Keratinocyte (primary cell): ENCODE data around the gene C11orf87. TPM values are rescaled to one million over a fixed set of nuclear protein-coding genes. Genes with fewer than 3 reads are reported as not detected.

ENCODE experiments used
- DNase-seq: peaks from one replicate; pipeline ENCODE4 v3.0.0-alpha.2; 2011; ENCODE audit warnings: low read depth, missing footprints, low spot score
- FAIRE-seq: peaks from 2 replicates; lab custom pipeline; 2011; peaks lifted over from hg19 to GRCh38; lab: Jason Lieb, UNC
- H2AFZ ChIP-seq: 2 replicates; pipeline ENCODE4 v1.6.0; 2012; ENCODE audit warnings: low read length, control low read depth, inconsistent platforms; ENCODE audit not compliant: control insufficient read depth
- H3K27ac ChIP-seq: 2 replicates; pipeline ENCODE4 v1.5.1; 2011; ENCODE audit warnings: low read length; ENCODE audit not compliant: control insufficient read depth, insufficient read depth
- H3K27me3 ChIP-seq: 3 replicates; pipeline ENCODE4 v1.6.0; 2011; ENCODE audit warnings: low read length; ENCODE audit not compliant: control insufficient read depth, insufficient read depth; ENCODE audit errors: extremely low read depth
- H3K36me3 ChIP-seq, 2 experiments: 2 replicates in 1 of 2; 3 replicates in 1 of 2; pipeline ENCODE4 v1.5.1; 2011; ENCODE audit warnings: low read length in 2 of 2, mild to moderate bottlenecking in 1 of 2; ENCODE audit not compliant: control insufficient read depth in 2 of 2, insufficient read depth in 2 of 2; ENCODE audit errors: extremely low read depth in 1 of 2
- H3K4me1 ChIP-seq: 3 replicates; pipeline ENCODE4 v1.5.1; 2011; ENCODE audit warnings: low read length; ENCODE audit not compliant: control insufficient read depth, insufficient read depth; ENCODE audit errors: extremely low read depth
- H3K4me2 ChIP-seq: 3 replicates; pipeline ENCODE4 v1.6.0; 2011; ENCODE audit warnings: low read depth, low read length; ENCODE audit not compliant: control insufficient read depth, insufficient read depth; ENCODE audit errors: extremely low read depth
- H3K4me3 ChIP-seq, 3 experiments: fragments of 200-600 bp in 1 of 3; sonication (generic) in 1 of 3; 2 replicates in 2 of 3; 3 replicates in 1 of 3; pipeline ENCODE4 v1.5.1; 2011 to 2016; ENCODE audit warnings: low read length in 3 of 3, mild to moderate bottlenecking in 3 of 3, control low read depth in 2 of 3, inconsistent platforms in 1 of 3, low read depth in 1 of 3, mixed read lengths in 1 of 3, mixed run types in 1 of 3, moderate library complexity in 1 of 3; ENCODE audit not compliant: control insufficient read depth in 2 of 3, insufficient read depth in 2 of 3; ENCODE audit errors: extremely low read depth in 1 of 3
- H3K79me2 ChIP-seq: 2 replicates; pipeline ENCODE4 v1.6.0; 2012; ENCODE audit warnings: low read length; ENCODE audit not compliant: control insufficient read depth, insufficient read depth
- H3K9ac ChIP-seq: 3 replicates; pipeline ENCODE4 v1.6.0; 2011; ENCODE audit warnings: low read length; ENCODE audit not compliant: control insufficient read depth, insufficient read depth; ENCODE audit errors: extremely low read depth
- H3K9me1 ChIP-seq: 3 replicates; pipeline ENCODE4 v1.6.0; 2011; ENCODE audit warnings: low read length; ENCODE audit not compliant: control insufficient read depth, insufficient read depth; ENCODE audit errors: extremely low read depth
- H3K9me3 ChIP-seq: 2 replicates; pipeline ENCODE4 v1.5.1; 2012; ENCODE audit warnings: low read depth, low read length; ENCODE audit not compliant: control insufficient read depth
- H4K20me1 ChIP-seq: 3 replicates; pipeline ENCODE4 v1.6.0; 2011; ENCODE audit warnings: low read length; ENCODE audit not compliant: control insufficient read depth, insufficient read depth; ENCODE audit errors: extremely low read depth
- EZH2 ChIP-seq: IDR thresholded peaks from one replicate; pipeline ENCODE4 v1.6.1; 2012; ENCODE audit warnings: inconsistent platforms, mild to moderate bottlenecking, low read length, moderate library complexity
- dilution Hi-C: fragments of 300-500 bp; cut with MboI; formaldehyde crosslinking; loops from one replicate; pipeline ENCODE4 v1.7.0; 2020; ENCODE audit warnings: low sequenced_read_pairs; ENCODE audit not compliant: extremely low pct_ligation_motif_present
- polyA minus RNA-seq, 3 experiments: library from RNA; depleted of rRNA, polyadenylated mRNA; stranded (reverse); fragments of >200 nt; gene quantifications; 1 replicate in 1 of 3; 2 replicates in 1 of 3; 3 replicates in 1 of 3; pipeline ENCODE4 v1.2.3, GENCODE V29; 2011
- polyA plus RNA-seq, 5 experiments: library from polyadenylated mRNA; depleted of rRNA in 3 of 5; stranded (reverse) in 3 of 5; stranded (forward) in 1 of 5; unstranded in 1 of 5; fragments of >200 nt; gene quantifications; 1 replicate in 1 of 5; 2 replicates in 3 of 5; 3 replicates in 1 of 5; pipeline versions ENCODE4 v1.2.1 to v1.2.3, GENCODE V29; 2011 to 2012; ENCODE audit warnings: missing spikeins in 2 of 5, low read depth in 1 of 5, low replicate concordance in 1 of 5
- TF ChIP-seq, protein P1 (sequence below), 3 experiments: IDR thresholded peaks in 1 of 3; conservative IDR thresholded peaks in 1 of 3; optimal IDR thresholded peaks in 1 of 3; 2 replicates in 2 of 3; 3 replicates in 1 of 3; pipeline versions ENCODE3 to v1.5.1; 2011; ENCODE audit warnings: low read length in 3 of 3, mild to moderate bottlenecking in 3 of 3, moderate library complexity in 2 of 3, control low read depth in 1 of 3, inconsistent platforms in 1 of 3; ENCODE audit not compliant: insufficient read depth in 2 of 3; ENCODE audit errors: extremely low read depth in 1 of 3

The C11orf87 gene
- polyA plus RNA-seq (0.08 to 0.24 TPM (median 0.22 TPM) in 3 replicates), polyA minus RNA-seq (0.07 to 0.40 TPM (median 0.22 TPM) in 3 replicates)
- not detected for polyA plus RNA-seq (2011; ENCODE audit: low read depth)
- 0.06 and 0.12 TPM in 2 replicates for polyA plus RNA-seq (2011; cell fraction: cytosol; rRNA removed)
- 0.23 and 0.28 TPM in 2 replicates for polyA plus RNA-seq (2011; cell fraction: nucleus; rRNA removed)
- 0.03 and 0.10 TPM in 2 replicates for polyA plus RNA-seq (2012; ENCODE audit: low replicate concordance)
- not detected for polyA minus RNA-seq (2011; cell fraction: cytosol; rRNA and poly(A)+ RNA removed)
- 0.31 and 0.42 TPM in 2 replicates for polyA minus RNA-seq (2011; cell fraction: nucleus; rRNA and poly(A)+ RNA removed)

DNA sequence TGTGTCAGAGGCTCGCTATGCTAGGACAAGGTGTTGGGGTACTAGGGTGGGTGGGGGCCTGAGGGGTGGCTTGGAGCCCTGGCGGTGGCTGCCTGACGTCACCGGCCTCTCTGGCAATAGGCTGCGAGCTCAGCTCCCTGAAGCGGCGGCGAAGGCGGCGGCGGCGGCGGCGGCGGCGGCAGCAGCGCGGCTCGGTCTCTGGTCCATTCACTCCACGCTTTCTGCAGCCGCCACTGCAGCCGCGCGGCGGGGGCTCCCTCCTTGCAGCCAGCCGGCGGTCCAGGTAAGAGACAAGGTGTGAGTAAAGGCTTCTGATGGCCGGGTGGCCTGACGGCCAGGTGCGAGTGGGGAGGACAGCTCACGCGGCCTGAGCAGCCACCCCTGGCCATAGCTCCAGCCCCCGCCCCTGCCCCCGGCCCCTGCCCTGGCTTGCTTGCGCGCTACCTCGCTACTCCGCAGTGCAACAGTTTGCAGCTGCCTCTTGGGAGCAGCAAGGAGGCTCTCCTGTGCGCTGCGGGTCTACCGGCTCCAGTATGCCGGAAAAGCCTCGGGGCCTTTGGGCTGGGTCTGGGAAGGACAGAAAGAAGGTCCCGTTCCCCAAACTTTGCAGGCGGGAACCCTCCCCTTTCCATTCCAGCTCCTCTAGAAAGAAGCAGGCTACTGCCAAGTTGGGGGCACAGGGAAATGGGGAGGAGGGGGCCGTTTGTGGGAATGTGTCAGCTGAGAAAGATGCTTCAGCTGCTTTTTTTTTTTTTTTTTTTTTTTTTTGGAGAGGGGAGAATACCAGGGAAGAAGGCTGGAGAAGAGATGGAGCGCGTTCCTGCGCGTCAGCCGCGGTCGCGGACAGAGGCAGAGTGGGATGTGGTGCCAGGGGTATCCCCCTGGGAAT, at the start of gene C11orf87:
TSS of gene C11orf87 (plus strand) at position 210 of the 889 bp plus-strand sequence. CDS start 1,444 bp downstream, outside the sequence.
- dilution Hi-C loops, result no loop called here
- H3K36me3 ChIP-seq, result no peaks in the 10 kb centered on the region
- no peaks in the 10 kb centered on the region for H3K79me2 ChIP-seq
- DNase-seq, result no peak
- FAIRE-seq, result no peak
- peak within 1 kb of the TSS; percentile 82 for H3K4me2 ChIP-seq
- H3K4me3 ChIP-seq, result peak within 1 kb of the TSS; percentile 8 to 64 (median 62)
- H3K4me1 ChIP-seq, result peaks cover 13% of the 10 kb centered on the region
- TF ChIP-seq, protein P1, sequence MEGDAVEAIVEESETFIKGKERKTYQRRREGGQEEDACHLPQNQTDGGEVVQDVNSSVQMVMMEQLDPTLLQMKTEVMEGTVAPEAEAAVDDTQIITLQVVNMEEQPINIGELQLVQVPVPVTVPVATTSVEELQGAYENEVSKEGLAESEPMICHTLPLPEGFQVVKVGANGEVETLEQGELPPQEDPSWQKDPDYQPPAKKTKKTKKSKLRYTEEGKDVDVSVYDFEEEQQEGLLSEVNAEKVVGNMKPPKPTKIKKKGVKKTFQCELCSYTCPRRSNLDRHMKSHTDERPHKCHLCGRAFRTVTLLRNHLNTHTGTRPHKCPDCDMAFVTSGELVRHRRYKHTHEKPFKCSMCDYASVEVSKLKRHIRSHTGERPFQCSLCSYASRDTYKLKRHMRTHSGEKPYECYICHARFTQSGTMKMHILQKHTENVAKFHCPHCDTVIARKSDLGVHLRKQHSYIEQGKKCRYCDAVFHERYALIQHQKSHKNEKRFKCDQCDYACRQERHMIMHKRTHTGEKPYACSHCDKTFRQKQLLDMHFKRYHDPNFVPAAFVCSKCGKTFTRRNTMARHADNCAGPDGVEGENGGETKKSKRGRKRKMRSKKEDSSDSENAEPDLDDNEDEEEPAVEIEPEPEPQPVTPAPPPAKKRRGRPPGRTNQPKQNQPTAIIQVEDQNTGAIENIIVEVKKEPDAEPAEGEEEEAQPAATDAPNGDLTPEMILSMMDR (optimal IDR thresholded peaks at IDR 0.05 in 1 of 3, IDR thresholded peaks at IDR 0.05 in 1 of 3, conservative IDR thresholded peaks at IDR 0.05 in 1 of 3; ENCODE audit: extremely low read depth in 1 of 3, insufficient read depth in 2 of 3, low read length in 3 of 3), result peak in 1 of 3 experiments; percentile 11
- no peak for TF ChIP-seq EZH2
- H3K27ac ChIP-seq, result no peak within 1 kb of the TSS
- H3K9me1 ChIP-seq, result no peaks in the 10 kb centered on the region
- no peak within 1 kb of the TSS for H3K9ac ChIP-seq
- peaks cover 33% of the 10 kb centered on the region for H3K27me3 ChIP-seq
- H2AFZ ChIP-seq, result peak within 1 kb of the TSS; percentile 46
- no peaks in the 10 kb centered on the region for H4K20me1 ChIP-seq
- H3K9me3 ChIP-seq, result no peaks in the 10 kb centered on the region

DNA sequence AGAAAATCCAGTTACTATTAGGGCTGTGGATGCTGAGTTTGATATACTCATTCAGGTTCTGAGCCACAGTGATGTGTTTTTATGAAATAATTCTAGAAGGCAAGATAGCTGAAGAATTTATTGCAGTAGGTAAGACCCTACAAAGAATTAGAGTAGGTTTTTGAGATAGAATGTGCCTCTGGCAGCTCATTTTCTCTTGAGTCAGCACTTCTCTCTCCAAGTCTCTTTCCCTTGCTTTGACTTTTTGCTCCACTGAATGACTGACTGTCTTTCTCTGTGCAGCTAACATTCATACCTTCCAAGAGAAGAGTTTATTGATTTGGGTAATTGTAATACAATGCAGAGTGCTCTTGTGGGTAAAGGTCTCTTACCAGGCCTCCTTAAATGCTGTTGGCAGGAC, 48.0 kb upstream of the C11orf87 start:
- DNase-seq (no peak), FAIRE-seq (no peak)
- Histone ChIP-seq H3K4me2 (no peak overlapping the region), H3K27ac (no peak overlapping the region), H3K36me3 (no peaks in the 10 kb centered on the region), H2AFZ (no peak overlapping the region), H3K9me1 (no peaks in the 10 kb centered on the region), H3K4me3 (no peak overlapping the region), H3K27me3 (no peaks in the 10 kb centered on the region), H3K9ac (no peak overlapping the region), H3K4me1 (no peaks in the 10 kb centered on the region), H4K20me1 (no peaks in the 10 kb centered on the region), H3K9me3 (no peaks in the 10 kb centered on the region), H3K79me2 (no peaks in the 10 kb centered on the region)
- dilution Hi-C loops, result no loop called here
- TF ChIP-seq, protein P1 (optimal IDR thresholded peaks at IDR 0.05 in 1 of 3, IDR thresholded peaks at IDR 0.05 in 1 of 3, conservative IDR thresholded peaks at IDR 0.05 in 1 of 3; ENCODE audit: extremely low read depth in 1 of 3, insufficient read depth in 2 of 3, low read length in 3 of 3), result no peak
- no peak for TF ChIP-seq EZH2
